Nephron progenitor cell (in vitro differentiated cells): Measurements from ENCODE around the gene LYPD4.

Experiments used
- DNase-seq: peaks from one replicate; pipeline ENCODE4 v3.0.0; 2021
- H3K27ac Mint-ChIP-seq: 2 replicates; pipeline ENCODE4 v1.8.0; 2021; ENCODE audit warnings: mild to moderate bottlenecking, moderate library complexity, mixed read lengths
- H3K27me3 Mint-ChIP-seq: 2 replicates; pipeline ENCODE4 v1.8.0; 2021; ENCODE audit warnings: mild to moderate bottlenecking, low read depth, mixed read lengths; ENCODE audit not compliant: poor library complexity
- H3K36me3 Mint-ChIP-seq: 2 replicates; pipeline ENCODE4 v1.8.0; 2021; ENCODE audit warnings: low read depth, mixed read lengths
- H3K4me1 Mint-ChIP-seq: 2 replicates; pipeline ENCODE4 v1.8.0; 2021; ENCODE audit warnings: mixed read lengths
- H3K4me3 Mint-ChIP-seq: 2 replicates; pipeline ENCODE4 v1.8.0; 2021; ENCODE audit warnings: mild to moderate bottlenecking, moderate library complexity, mixed read lengths
- H3K9me3 Mint-ChIP-seq: 2 replicates; pipeline ENCODE4 v1.8.0; 2021; ENCODE audit warnings: mild to moderate bottlenecking, moderate library complexity, mixed read lengths
- TF ChIP-seq, protein P1 (sequence below): fragments of 200-600 bp; sonication (generic); IDR thresholded peaks from 2 replicates; pipeline ENCODE4 v1.5.0; 2021; ENCODE audit warnings: antibody characterized with exemption

LYPD4 gene

DNA sequence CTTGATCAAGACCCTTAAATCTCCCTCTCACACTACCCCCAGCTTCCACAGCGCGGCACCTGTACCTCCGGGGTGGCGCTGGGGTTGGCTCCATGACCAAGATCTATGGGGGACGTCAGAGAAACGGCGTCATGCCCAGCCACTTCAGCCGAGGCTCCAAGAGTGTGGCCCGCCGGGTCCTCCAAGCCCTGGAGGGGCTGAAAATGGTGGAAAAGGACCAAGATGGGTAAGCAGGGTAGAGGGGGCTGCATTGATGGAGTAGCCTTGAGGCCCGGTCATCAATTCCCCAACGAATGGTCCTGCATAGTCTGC lies 24.5 kb upstream of the LYPD4 start:
- TF ChIP-seq, protein P1, sequence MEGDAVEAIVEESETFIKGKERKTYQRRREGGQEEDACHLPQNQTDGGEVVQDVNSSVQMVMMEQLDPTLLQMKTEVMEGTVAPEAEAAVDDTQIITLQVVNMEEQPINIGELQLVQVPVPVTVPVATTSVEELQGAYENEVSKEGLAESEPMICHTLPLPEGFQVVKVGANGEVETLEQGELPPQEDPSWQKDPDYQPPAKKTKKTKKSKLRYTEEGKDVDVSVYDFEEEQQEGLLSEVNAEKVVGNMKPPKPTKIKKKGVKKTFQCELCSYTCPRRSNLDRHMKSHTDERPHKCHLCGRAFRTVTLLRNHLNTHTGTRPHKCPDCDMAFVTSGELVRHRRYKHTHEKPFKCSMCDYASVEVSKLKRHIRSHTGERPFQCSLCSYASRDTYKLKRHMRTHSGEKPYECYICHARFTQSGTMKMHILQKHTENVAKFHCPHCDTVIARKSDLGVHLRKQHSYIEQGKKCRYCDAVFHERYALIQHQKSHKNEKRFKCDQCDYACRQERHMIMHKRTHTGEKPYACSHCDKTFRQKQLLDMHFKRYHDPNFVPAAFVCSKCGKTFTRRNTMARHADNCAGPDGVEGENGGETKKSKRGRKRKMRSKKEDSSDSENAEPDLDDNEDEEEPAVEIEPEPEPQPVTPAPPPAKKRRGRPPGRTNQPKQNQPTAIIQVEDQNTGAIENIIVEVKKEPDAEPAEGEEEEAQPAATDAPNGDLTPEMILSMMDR, result no peak
- peaks cover 3% of the 10 kb centered on the region for H3K27me3 Mint-ChIP-seq
- H3K4me3 Mint-ChIP-seq, result no peak overlapping the region
- H3K4me1 Mint-ChIP-seq, result peaks cover 31% of the 10 kb centered on the region
- H3K9me3 Mint-ChIP-seq, result no peaks in the 10 kb centered on the region
- peaks cover 51% of the 10 kb centered on the region for H3K36me3 Mint-ChIP-seq
- peak overlapping the region; percentile 67 for H3K27ac Mint-ChIP-seq
- no peak for DNase-seq

DNA sequence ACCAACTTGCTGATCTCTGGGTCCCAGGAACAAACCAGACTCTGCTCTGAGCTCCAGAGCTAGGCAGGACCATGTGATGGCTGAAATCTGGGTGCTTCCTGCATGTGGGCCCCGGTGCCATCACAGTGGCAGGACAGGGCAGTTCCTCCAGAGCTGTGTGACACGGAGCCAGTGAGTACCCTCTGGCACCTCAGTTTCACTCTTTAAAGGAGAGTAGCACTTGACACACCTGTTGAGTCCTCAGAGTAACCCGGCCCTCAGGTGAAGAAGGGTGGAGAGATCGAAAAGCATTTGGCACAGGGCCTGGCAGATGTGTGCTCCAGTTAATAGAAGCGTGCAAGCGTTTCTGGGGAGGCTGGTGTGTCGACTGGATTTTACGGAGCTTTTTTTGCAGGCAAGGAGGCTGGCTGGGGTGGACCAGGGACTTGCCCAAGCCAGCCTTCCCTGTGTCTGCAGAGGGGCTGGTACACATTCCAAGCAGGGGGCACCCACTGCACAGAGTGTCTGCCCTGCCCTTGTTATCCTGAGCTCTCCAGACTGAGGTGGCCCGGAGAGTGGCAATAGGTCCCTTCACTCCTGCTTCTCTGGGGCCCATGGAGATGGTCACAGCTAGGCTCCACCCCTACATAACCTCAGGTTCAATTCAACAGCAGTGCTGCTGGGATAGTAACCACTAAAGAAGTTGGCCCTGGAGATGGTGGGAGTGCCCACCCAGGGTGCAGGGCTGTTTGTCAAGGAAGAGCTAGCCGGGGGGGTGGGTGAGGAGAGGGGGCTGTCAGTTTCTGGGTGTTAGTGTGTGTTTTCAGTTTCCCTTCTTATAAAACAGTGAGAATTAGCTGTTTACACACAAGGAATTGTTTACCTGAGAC lies 23.9 kb upstream of the LYPD4 start:
- Mint-ChIP-seq H3K4me1 (peaks cover 36% of the 10 kb centered on the region), H3K9me3 (no peaks in the 10 kb centered on the region), H3K4me3 (no peak overlapping the region), H3K27ac (peak overlapping the region; percentile 93), H3K36me3 (peaks cover 56% of the 10 kb centered on the region), H3K27me3 (peaks cover 3% of the 10 kb centered on the region)
- TF ChIP-seq, protein P1, result no peak
- no peak for DNase-seq

DNA sequence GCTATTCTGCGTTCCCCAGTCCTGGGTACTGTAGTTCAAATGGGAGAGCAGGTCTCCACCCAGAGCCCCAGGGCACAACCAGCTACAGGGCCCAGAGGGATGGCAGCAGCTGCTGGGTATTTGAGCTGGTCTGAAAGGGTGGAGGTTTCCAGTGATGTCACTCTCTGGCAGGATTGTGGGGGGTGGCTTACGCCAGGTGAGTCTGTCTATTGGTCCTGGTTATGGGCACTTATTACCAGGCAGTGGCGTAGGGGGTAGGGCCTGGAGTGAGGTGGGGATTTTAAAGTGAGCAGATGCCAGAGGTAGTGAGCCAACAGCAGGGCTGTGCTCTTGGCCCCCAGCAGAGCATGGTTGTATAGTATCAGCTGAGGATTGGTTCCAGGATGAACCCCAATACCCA lies 21.8 kb upstream of the LYPD4 start:
- no peaks in the 10 kb centered on the region for H3K27me3 Mint-ChIP-seq
- H3K36me3 Mint-ChIP-seq, result peaks cover 70% of the 10 kb centered on the region
- H3K9me3 Mint-ChIP-seq, result no peaks in the 10 kb centered on the region
- no peak overlapping the region for H3K4me3 Mint-ChIP-seq
- H3K4me1 Mint-ChIP-seq, result peaks cover 50% of the 10 kb centered on the region
- H3K27ac Mint-ChIP-seq, result peak overlapping the region; percentile 57
- TF ChIP-seq, protein P1, result no peak
- no peak for DNase-seq

DNA sequence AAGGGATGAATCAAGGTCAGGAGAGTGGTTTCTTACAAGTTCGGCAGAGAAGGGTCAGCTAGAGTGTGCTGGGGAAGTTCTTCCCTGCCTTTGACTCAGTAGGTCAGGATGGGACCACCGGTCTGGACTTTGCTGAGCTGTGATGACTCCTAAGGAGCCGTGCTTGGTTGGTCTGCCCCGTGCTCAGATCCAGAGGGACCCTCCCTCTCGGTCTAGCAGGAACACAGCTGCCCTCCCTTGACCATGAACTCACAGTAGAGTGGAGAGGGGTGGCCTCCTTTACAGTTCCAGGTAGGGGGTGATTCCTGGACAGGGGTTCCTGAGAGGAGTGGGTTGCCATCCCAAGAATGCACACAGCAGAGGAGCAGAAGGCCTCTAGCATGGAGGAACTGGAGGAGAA lies 19.9 kb upstream of the LYPD4 start:
- Mint-ChIP-seq H3K27me3 (peaks cover 4% of the 10 kb centered on the region), H3K27ac (peak overlapping the region; percentile 68), H3K9me3 (no peaks in the 10 kb centered on the region), H3K36me3 (peaks cover 68% of the 10 kb centered on the region), H3K4me3 (peak overlapping the region; percentile 23), H3K4me1 (peaks cover 50% of the 10 kb centered on the region)
- TF ChIP-seq, protein P1, result no peak
- DNase-seq, result no peak

DNA sequence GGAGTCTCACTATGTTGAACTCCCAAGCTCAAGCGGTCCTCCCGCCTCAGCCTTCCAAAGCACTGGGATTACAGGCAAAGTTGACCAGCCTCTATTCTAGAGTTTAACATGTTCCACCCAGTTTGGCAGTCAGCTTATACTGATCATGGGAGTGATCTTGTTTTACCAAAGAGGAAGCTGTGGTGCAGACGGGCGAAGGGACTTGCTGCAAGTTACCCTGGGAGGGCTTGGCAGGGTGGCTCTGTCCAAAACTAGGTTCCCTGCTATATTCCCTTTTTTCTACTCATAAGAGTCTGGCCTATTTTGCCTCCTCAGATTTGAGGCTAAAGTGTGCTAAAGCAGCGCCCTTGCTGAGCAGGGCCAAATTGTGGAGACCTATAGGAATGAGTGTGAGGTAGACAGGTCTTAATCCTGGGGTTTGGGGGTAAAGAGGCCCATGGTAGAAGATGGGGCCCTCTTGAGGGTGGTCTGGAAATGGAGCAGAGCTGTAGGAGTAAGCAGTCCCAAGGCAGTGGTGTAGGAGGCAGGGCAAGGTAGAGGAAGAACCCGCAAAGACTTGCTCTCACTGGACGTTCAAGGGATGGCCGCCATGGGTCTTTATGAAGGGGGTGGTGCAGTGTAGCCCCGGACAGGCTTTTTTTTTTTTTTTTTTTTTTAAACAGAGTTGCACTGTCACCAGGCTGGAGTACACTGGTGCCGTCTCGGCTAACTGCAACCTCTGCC lies 18.9 kb upstream of the LYPD4 start:
- peaks cover 61% of the 10 kb centered on the region for H3K36me3 Mint-ChIP-seq
- TF ChIP-seq, protein P1, result no peak
- H3K4me3 Mint-ChIP-seq, result peak overlapping the region; percentile 24
- H3K4me1 Mint-ChIP-seq, result peaks cover 50% of the 10 kb centered on the region
- no peak for DNase-seq
- peak overlapping the region; percentile 54 for H3K27ac Mint-ChIP-seq
- H3K9me3 Mint-ChIP-seq, result no peaks in the 10 kb centered on the region
- H3K27me3 Mint-ChIP-seq, result peaks cover 4% of the 10 kb centered on the region
